OCI-LY3 (cell line): Measurements from ENCODE around the gene MMP7.

Experiments
- CTCF ChIP-seq: fragments of 200-600, 300-600 bp; sonication (generic); IDR thresholded peaks from 2 replicates; pipeline ENCODE4 v1.5.1; 2014; ENCODE audit warnings: antibody characterized with exemption, low read length, low read depth
- EZH2phosphoT487 ChIP-seq: fragments of 200-600 bp; shearing (Covaris generic); IDR thresholded peaks from 2 replicates; pipeline ENCODE4 v1.6.1; 2018; ENCODE audit warnings: antibody characterized with exemption, mixed run types, low read depth

DNA sequence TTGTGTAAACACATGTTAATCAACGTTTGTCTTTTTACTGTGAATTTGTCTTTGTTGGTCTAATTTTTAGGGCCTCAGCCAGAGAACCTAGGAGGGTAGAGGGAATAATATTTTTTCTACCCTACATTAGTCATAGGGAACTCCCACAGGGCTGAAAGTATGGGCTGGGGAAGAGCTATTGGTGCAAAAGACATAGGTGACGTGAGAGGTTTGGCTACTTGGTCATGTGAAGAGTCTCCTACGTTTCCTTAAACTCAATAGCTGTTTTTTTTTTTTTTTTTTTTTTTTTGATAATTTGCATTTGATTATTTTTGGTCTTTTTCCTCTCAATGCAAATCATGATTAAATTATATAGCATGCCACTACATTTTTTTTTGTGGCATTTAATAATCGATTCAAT, 15.9 kb upstream of the MMP7 start:
- TF ChIP-seq EZH2phosphoT487: no peak
- TF ChIP-seq CTCF: no peak
